Cardiac fibroblast (primary cell): Measurements from ENCODE around the gene PTPRCAP.
A peak's percentile ranks its signal among the peaks of the same experiment; 100 is the strongest.
"Not testable (repeated sequence)": the region's sequence is repeated elsewhere in the genome, so short reads cannot be mapped to it uniquely, and the experiment has no call there.

ENCODE experiments used
- DNase-seq, 2 donors: peaks; one replicate each; pipeline versions ENCODE4 v3.0.0 to v3.0.0-alpha.2; 2010; ENCODE audit warnings: low read depth in 2 of 2
- H3K4me3 ChIP-seq, 2 donors: replicated peaks in 1 of 2; 1 replicate in 1 of 2; 2 replicates in 1 of 2; pipeline ENCODE4 v1.5.1; 2011; ENCODE audit warnings: low read depth in 2 of 2, low read length in 2 of 2, mild to moderate bottlenecking in 2 of 2, moderate library complexity in 1 of 2
- TF ChIP-seq, protein P1 (sequence below): IDR thresholded peaks from one replicate; pipeline ENCODE4 v1.5.1; 2011; ENCODE audit warnings: low read depth, mild to moderate bottlenecking, low read length, inconsistent platforms

PTPRCAP gene

DNA sequence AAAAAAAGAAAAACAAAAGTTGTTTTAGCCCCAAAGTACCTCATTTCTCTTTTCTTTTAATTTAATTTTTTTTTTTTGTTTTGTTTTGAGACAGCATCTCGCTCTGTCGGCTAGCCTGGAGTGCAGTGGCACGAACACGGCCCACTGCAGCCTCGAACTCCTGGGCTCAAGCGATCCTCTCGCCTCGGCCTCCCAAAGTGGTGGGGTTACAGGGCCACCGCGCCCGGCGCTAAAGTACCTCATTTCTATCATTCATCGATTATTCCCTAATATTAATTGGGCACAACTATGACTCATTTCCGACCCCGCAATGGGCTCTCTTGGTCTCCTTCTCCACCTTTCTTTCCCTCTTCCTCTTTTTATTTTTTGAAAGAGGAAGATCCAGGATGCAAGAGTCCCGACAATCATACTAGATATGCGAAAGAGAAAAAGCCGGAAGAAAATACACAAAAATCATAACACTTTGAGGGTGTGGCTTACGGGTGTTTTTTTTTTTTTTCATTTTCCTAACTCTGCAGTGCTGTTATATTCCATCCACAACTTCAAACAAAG is 44.9 kb upstream of the PTPRCAP start:
- H3K4me3 ChIP-seq: peak overlapping the region; percentile 66 to 68
- no peak for DNase-seq
- TF ChIP-seq, protein P1, sequence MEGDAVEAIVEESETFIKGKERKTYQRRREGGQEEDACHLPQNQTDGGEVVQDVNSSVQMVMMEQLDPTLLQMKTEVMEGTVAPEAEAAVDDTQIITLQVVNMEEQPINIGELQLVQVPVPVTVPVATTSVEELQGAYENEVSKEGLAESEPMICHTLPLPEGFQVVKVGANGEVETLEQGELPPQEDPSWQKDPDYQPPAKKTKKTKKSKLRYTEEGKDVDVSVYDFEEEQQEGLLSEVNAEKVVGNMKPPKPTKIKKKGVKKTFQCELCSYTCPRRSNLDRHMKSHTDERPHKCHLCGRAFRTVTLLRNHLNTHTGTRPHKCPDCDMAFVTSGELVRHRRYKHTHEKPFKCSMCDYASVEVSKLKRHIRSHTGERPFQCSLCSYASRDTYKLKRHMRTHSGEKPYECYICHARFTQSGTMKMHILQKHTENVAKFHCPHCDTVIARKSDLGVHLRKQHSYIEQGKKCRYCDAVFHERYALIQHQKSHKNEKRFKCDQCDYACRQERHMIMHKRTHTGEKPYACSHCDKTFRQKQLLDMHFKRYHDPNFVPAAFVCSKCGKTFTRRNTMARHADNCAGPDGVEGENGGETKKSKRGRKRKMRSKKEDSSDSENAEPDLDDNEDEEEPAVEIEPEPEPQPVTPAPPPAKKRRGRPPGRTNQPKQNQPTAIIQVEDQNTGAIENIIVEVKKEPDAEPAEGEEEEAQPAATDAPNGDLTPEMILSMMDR: no peak

- H3K4me3 ChIP-seq, DNase-seq: not testable (repeated sequence)
These were observed 40.0 kb upstream of the PTPRCAP start for GRCh38 chr11:67477344-67478050.

DNA sequence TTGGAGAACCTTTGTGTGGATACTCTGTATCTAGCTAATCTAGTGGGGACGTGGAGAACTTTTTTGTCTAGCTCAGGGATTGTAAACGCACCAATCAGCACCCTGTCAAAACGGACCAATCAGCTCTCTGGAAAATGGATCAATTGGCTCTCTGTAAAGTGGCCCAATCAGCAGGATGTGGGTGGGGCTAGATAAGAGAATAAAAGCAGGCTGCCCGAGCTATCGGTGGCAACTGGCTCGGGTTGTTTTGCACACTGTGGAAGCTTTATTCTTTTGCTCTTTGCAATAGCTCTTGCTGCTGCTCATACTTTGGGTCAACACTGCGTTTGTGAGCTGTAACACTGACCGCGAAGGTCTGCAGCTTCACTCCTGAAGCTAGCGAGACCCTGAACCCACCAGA is 39.2 kb upstream of the PTPRCAP start:
- not testable (repeated sequence) for DNase-seq

DNA sequence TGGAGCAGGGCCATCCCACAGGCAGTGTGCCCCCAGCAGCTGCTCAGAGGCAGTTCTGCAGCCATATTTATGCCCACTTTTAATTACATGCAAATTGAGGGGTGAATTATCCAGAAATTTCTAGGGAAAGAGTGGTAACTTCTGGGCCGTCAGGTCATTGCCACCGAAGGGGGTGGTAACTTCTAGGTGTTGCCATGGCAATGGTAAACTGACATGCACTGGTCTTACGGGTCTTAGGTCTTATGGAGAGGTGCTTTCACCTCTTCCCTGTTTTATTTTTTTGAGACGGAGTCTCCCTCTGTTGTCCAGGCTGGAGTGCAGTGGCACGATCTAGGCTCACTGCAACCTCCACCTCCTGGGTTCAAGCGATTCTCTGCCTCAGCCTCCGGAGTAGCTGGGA is 35.4 kb upstream of the PTPRCAP start:
- H3K4me3 ChIP-seq: no peak overlapping the region
- no peak for DNase-seq
- TF ChIP-seq, protein P1: no peak

More for the DNA sequence above, 39.2 kb upstream of the PTPRCAP start:
- not testable (repeated sequence) for H3K4me3 ChIP-seq

DNA sequence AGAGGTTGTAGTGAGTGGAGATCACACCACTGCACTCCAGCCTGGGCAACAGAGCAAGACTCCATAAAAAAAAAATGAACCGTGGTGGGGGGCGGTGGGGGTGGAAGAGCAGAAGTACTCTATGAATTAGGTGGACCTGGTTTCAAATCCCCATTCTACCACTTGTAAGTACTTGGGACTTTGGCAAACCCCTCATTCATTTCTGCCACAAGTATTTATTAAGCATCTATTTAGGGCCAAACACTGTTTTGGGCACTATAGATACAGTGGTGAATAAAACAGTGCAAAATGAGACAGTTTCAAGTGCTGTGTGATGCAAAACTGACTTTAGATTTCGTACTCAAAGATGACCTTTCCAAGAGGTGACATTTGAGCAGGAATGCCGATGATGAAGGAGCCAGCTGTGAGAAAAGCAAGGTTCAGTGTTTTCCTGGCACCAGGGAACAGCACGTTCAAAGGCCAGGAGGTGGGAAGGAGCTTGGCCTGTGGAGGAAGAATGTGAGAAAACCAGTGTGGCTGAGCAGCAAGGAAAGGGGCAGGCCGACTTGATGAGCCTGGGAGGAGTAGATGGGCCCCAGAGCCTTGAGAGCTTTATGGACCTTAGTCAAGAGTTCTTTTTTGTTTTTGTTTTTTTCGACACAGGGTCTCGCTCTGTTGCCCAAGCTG is 33.0 kb upstream of the PTPRCAP start:
- DNase-seq: no peak
- no peak overlapping the region for H3K4me3 ChIP-seq
- TF ChIP-seq, protein P1: no peak

GRCh38 chr11:67469508-67469811 is 32.0 kb upstream of the PTPRCAP start:
- TF ChIP-seq, protein P1: no peak
- peak overlapping the region; percentile 54 to 61 for H3K4me3 ChIP-seq
- DNase-seq: no peak

- DNase-seq: peak; percentile 91 to 95
- TF ChIP-seq, protein P1: peak; percentile 21
- peak within 1 kb of the TSS; percentile 71 to 82 for H3K4me3 ChIP-seq
These were observed 31.5 kb upstream of the PTPRCAP start, which contains the start of gene TMEM134 for GRCh38 chr11:67468759-67469507. Gene TMEM134 (minus strand): TSS chr11:67469251. CDS start chr11:67469192, 59 bp downstream.
